HCT116 (cell line): ENCODE data around the gene LY86. TPM values are rescaled to one million over a fixed set of nuclear protein-coding genes. Genes with fewer than 3 reads are reported as not detected.

Experiments
- ATAC-seq: fragments of 200-7000 bp; cut with Tn5 transposase; 2 replicates; pipeline ENCODE4 v1.9.1; 2020; ENCODE audit warnings: mild to moderate bottlenecking, moderate library complexity
- BruUV-seq: library from RNA; stranded (reverse); fragments of 400-500 nt; replicated peaks from 2 replicates; lab custom pipeline; 2021; lab: Mats Ljungman, UMichigan
- CTCF ChIA-PET: fragments of 300-600 bp; sonication (Branson Sonifier 250); formaldehyde crosslinking; loops from one replicate; lab custom pipeline; 2021; ENCODE audit warnings: antibody characterized with exemption; lab: Charles Lee
- POLR2A ChIA-PET: fragments of 300-600, 350-600 bp; sonication (Branson Sonifier 250); formaldehyde crosslinking; loops from one replicate; lab custom pipeline; 2021; ENCODE audit warnings: antibody characterized with exemption; lab: Charles Lee
- RAD21 ChIA-PET, 2 experiments: fragments of 300-600 bp; sonication (Branson Sonifier 250); formaldehyde crosslinking; loops; one replicate each; lab custom pipeline; 2023; ENCODE audit warnings: low total read pairs in 2 of 2; ENCODE audit not compliant: uncharacterized antibody in 2 of 2, unreplicated experiment in 2 of 2, low non-redundant PET in 1 of 2; lab: Charles Lee
- DNase-seq: peaks from one replicate; pipeline ENCODE4 v3.0.0-alpha.2; 2010; ENCODE audit warnings: low read depth, low spot score
- H2AFZ ChIP-seq: fragments of 200-600 bp; shearing (Covaris generic), sonication (generic); 2 replicates; pipeline ENCODE4 v1.6.1; 2017; ENCODE audit warnings: low read depth, mixed run types, mixed read lengths, antibody characterized with exemption, low read length; ENCODE audit not compliant: poor library complexity, severe bottlenecking
- H3K27ac ChIP-seq: 2 replicates; pipeline ENCODE4 v1.5.1; 2012; ENCODE audit warnings: low read depth, low read length
- H3K27me3 ChIP-seq: fragments of 200-600 bp; sonication (generic); 2 replicates; pipeline ENCODE4 v1.6.1; 2016; ENCODE audit warnings: mixed run types, low read length, mixed read lengths; ENCODE audit not compliant: insufficient read depth
- H3K36me3 ChIP-seq, 2 experiments: fragments of 200-500 bp in 1 of 2; fragments of 200-600 bp in 1 of 2; sonication (Bioruptor generic) in 1 of 2; sonication (generic) in 1 of 2; 2 replicates each; pipeline versions ENCODE4 v1.5.1 to v1.6.1; 2014 to 2016; ENCODE audit warnings: low read length in 2 of 2, inconsistent platforms in 1 of 2, mixed read lengths in 1 of 2, mixed run types in 1 of 2; ENCODE audit not compliant: insufficient read depth in 2 of 2, control insufficient read depth in 1 of 2
- H3K4me1 ChIP-seq, 2 experiments: fragments of 200-600 bp in 1 of 2; sonication (generic) in 1 of 2; 2 replicates each; pipeline versions ENCODE4 v1.5.1 to v1.6.1; 2012 to 2017; ENCODE audit warnings: low read length in 2 of 2, inconsistent platforms in 1 of 2, mild to moderate bottlenecking in 1 of 2, mixed read lengths in 1 of 2, mixed run types in 1 of 2, moderate library complexity in 1 of 2; ENCODE audit not compliant: insufficient read depth in 2 of 2, control insufficient read depth in 1 of 2
- H3K4me2 ChIP-seq: fragments of 200-600 bp; sonication (generic); 2 replicates; pipeline ENCODE4 v1.6.1; 2017; ENCODE audit warnings: mixed run types, low read length, mixed read lengths
- H3K4me3 ChIP-seq, 2 experiments: fragments of 200-600 bp in 1 of 2; sonication (generic) in 1 of 2; replicated peaks in 1 of 2; 2 replicates each; pipeline ENCODE4 v1.5.1; 2011 to 2016; ENCODE audit warnings: low read length in 2 of 2, control low read depth in 1 of 2, low read depth in 1 of 2, mild to moderate bottlenecking in 1 of 2, mixed read lengths in 1 of 2, mixed run types in 1 of 2
- H3K79me2 ChIP-seq: fragments of 200-600 bp; sonication (generic); 2 replicates; pipeline ENCODE4 v1.6.1; 2017; ENCODE audit warnings: mild to moderate bottlenecking, mixed run types, low read length, moderate library complexity, mixed read lengths; ENCODE audit not compliant: insufficient read depth
- H3K9ac ChIP-seq: fragments of 200-600 bp; sonication (generic); 2 replicates; pipeline ENCODE4 v1.6.1; 2016; ENCODE audit warnings: low read length, mixed read lengths
- H3K9me2 ChIP-seq: fragments of 200-600 bp; sonication (generic), shearing (Covaris generic); 2 replicates; pipeline ENCODE4 v1.6.1; 2017; ENCODE audit warnings: mixed run types, mild to moderate bottlenecking, moderate library complexity; ENCODE audit not compliant: insufficient read depth
- H3K9me3 ChIP-seq, 2 experiments: fragments of 200-500 bp in 1 of 2; fragments of 200-600 bp in 1 of 2; sonication (Bioruptor generic) in 1 of 2; sonication (generic) in 1 of 2; 2 replicates each; pipeline ENCODE4 v1.6.1; 2014 to 2017; ENCODE audit warnings: low read length in 2 of 2, mixed read lengths in 2 of 2, inconsistent platforms in 1 of 2, low read depth in 1 of 2, mild to moderate bottlenecking in 1 of 2, mixed run types in 1 of 2, moderate library complexity in 1 of 2; ENCODE audit not compliant: control insufficient read depth in 1 of 2, insufficient read depth in 1 of 2
- H4K20me1 ChIP-seq: fragments of 200-600 bp; sonication (generic), shearing (Covaris generic); 2 replicates; pipeline ENCODE4 v1.6.1; 2017; ENCODE audit warnings: mixed run types, mild to moderate bottlenecking, moderate library complexity; ENCODE audit not compliant: insufficient read depth
- ATF3 ChIP-seq: IDR thresholded peaks from 2 replicates; pipeline ENCODE4 v1.6.1; 2012
- CEBPB ChIP-seq: IDR thresholded peaks from 2 replicates; pipeline ENCODE4 v1.6.1; 2012; ENCODE audit warnings: low read depth
- EGR1 ChIP-seq: IDR thresholded peaks from 2 replicates; pipeline ENCODE4 v1.6.1; 2012; ENCODE audit warnings: low read depth
- ELF1 ChIP-seq: IDR thresholded peaks from 2 replicates; pipeline ENCODE4 v1.6.1; 2012; ENCODE audit warnings: low read depth, borderline replicate concordance
- EZH2 ChIP-seq: fragments of 200-600 bp; sonication (generic); IDR thresholded peaks from 2 replicates; pipeline ENCODE4 v1.6.1; 2017; ENCODE audit warnings: antibody characterized with exemption, mixed run types
- POLR2A ChIP-seq: IDR thresholded peaks from 2 replicates; pipeline ENCODE4 v1.7.0; 2011; ENCODE audit warnings: borderline replicate concordance; ENCODE audit not compliant: insufficient read depth, insufficient read length; ENCODE audit errors: extremely low read depth
- POLR2AphosphoS5 ChIP-seq: IDR thresholded peaks from 2 replicates; pipeline ENCODE4 v1.6.1; 2011; ENCODE audit warnings: mild to moderate bottlenecking, low read depth, low read length, moderate library complexity
- RAD21 ChIP-seq: IDR thresholded peaks from 2 replicates; pipeline ENCODE4 v1.6.1; 2012; ENCODE audit warnings: low read depth, mild to moderate bottlenecking
- SIN3A ChIP-seq: IDR thresholded peaks from 2 replicates; pipeline ENCODE4 v1.6.1; 2012; ENCODE audit warnings: low read depth
- SP1 ChIP-seq: IDR thresholded peaks from 2 replicates; pipeline ENCODE4 v1.6.1; 2012; ENCODE audit warnings: low read depth
- SRF ChIP-seq: IDR thresholded peaks from 2 replicates; pipeline ENCODE4 v1.6.1; 2012; ENCODE audit warnings: low read depth
- TCF7L2 ChIP-seq: IDR thresholded peaks from 2 replicates; pipeline ENCODE4 v1.7.0; 2011; ENCODE audit warnings: borderline replicate concordance, inconsistent platforms; ENCODE audit not compliant: insufficient read depth, insufficient read length; ENCODE audit errors: extremely low read depth
- YY1 ChIP-seq: IDR thresholded peaks from 2 replicates; pipeline ENCODE4 v1.6.1; 2011; ENCODE audit warnings: low read length, low read depth, moderate library complexity, mild to moderate bottlenecking; ENCODE audit not compliant: insufficient replicate concordance; ENCODE audit errors: extremely low read depth
- ZFX ChIP-seq: fragments of 450-650 bp; IDR thresholded peaks from 2 replicates; pipeline ENCODE4 v1.6.1; 2017
- ZNF274 ChIP-seq: fragments of 200-500 bp; sonication (Bioruptor generic); IDR thresholded peaks from 2 replicates; pipeline ENCODE4 v1.6.1; 2014; ENCODE audit warnings: mild to moderate bottlenecking, low read depth, low read length, inconsistent platforms
- intact Hi-C: fragments of 100-400 bp; cut with micrococcal nuclease; formaldehyde crosslinking; loops from 2 replicates; pipeline ENCODE4 v1.10.0; 2022
- total RNA-seq: library from RNA; stranded (reverse); gene quantifications from one replicate; pipeline ENCODE4 v1.2.1, GENCODE V29; 2021; ENCODE audit not compliant: unreplicated experiment

LY86 gene
- total RNA-seq, 1 experiment from 2014 or later: not detected

- H3K79me2 ChIP-seq: no peaks in the 10 kb centered on the region
- BruUV-seq: no TSS peak
- DNase-seq (peak; percentile 41), ATAC-seq (peak; percentile 61)
- no peaks in the 10 kb centered on the region for H3K4me1 ChIP-seq
- TF ChIP-seq POLR2AphosphoS5: no peak
- TF ChIP-seq RAD21: no peak
- TF ChIP-seq SRF: peak; percentile 56; the same call in 1 of the 2 replicates
- no peak for TF ChIP-seq ZNF274
- TF ChIP-seq YY1: no peak
- TF ChIP-seq ATF3: no peak
- peak; percentile 30; the same call in 1 of the 2 replicates for TF ChIP-seq CEBPB
- TF ChIP-seq EGR1: no peak
- no peak for TF ChIP-seq SIN3A
- no peak for TF ChIP-seq ZFX
- TF ChIP-seq POLR2A: no peak
- TF ChIP-seq EZH2: no peak
- no peak for TF ChIP-seq SP1
- TF ChIP-seq ELF1: peak; percentile 78
- no peak for TF ChIP-seq TCF7L2
- ChIA-PET CTCF (no interaction called here), RAD21 (no interaction called here), POLR2A (no interaction called here)
- no peak overlapping the region for H3K27ac ChIP-seq
- no peaks in the 10 kb centered on the region for H3K36me3 ChIP-seq
- no peak overlapping the region for H3K4me3 ChIP-seq
- H3K27me3 ChIP-seq: peaks cover 4% of the 10 kb centered on the region; the same call in 1 of the 2 replicates
- no peaks in the 10 kb centered on the region for H3K9me3 ChIP-seq
- no peak overlapping the region for H3K4me2 ChIP-seq
- H4K20me1 ChIP-seq: no peaks in the 10 kb centered on the region
- intact Hi-C loops: no loop called here
- no peaks in the 10 kb centered on the region for H3K9me2 ChIP-seq
- peak overlapping the region; percentile 88 for H2AFZ ChIP-seq
- no peak overlapping the region for H3K9ac ChIP-seq
Measured at GRCh38 chr6:6583836-6584235, 4.7 kb upstream of the LY86 start.
